HepG2 (cell line): Measurements from ENCODE around the gene LMX1B. TPM values are rescaled to one million over a fixed set of nuclear protein-coding genes. Genes with fewer than 3 reads are reported as not detected.

Source experiments
- ATAC-seq: fragments of 200-7000 bp; cut with Tn5 transposase; 3 replicates; pipeline ENCODE4 v1.9.1; 2020; ENCODE audit warnings: mild to moderate bottlenecking, moderate library complexity
- BruUV-seq: library from RNA; stranded (reverse); fragments of 400-500 nt; replicated peaks from 2 replicates; lab custom pipeline; 2021; lab: Mats Ljungman, UMichigan
- CTCF ChIA-PET: fragments of 300-600 bp; formaldehyde crosslinking; extraction: SDS; loops from one replicate; lab custom pipeline; 2021; ENCODE audit warnings: low total read pairs, inconsistent platforms, low intra/inter-chr PET ratio; lab: Yijun Ruan, JAX
- POLR2A ChIA-PET: fragments of 350-600 bp; sonication (Branson Sonifier 250); formaldehyde crosslinking; loops from one replicate; lab custom pipeline; 2020; ENCODE audit warnings: antibody characterized with exemption, inconsistent platforms; lab: Yijun Ruan, JAX
- DNase-seq: peaks from one replicate; pipeline ENCODE4 v3.0.0-alpha.2; 2015; ENCODE audit warnings: low spot score
- FAIRE-seq: peaks from 3 replicates; lab custom pipeline; 2011; peaks lifted over from hg19 to GRCh38; lab: Jason Lieb, UNC
- H2AFZ ChIP-seq: one replicate; pipeline ENCODE4 v1.6.1; 2011; ENCODE audit warnings: low read length, inconsistent platforms
- H3K27ac ChIP-seq: fragments of 300-600 bp; 3 replicates; pipeline ENCODE4 v1.8.0; 2011; ENCODE audit warnings: mixed run types, mild to moderate bottlenecking, mixed read lengths, low read length, inconsistent platforms; ENCODE audit not compliant: insufficient read depth; ENCODE audit errors: extremely low read length
- H3K27me3 ChIP-seq, 2 experiments: fragments of 200-600 bp in 1 of 2; 2 replicates in 1 of 2; 3 replicates in 1 of 2; pipeline versions ENCODE4 v1.6.0 to v1.8.0; 2011; ENCODE audit warnings: low read length in 2 of 2, mild to moderate bottlenecking in 2 of 2, moderate library complexity in 2 of 2, inconsistent platforms in 1 of 2; ENCODE audit not compliant: insufficient read depth in 2 of 2, control insufficient read depth in 1 of 2
- H3K36me3 ChIP-seq, 2 experiments: fragments of 200-600 bp in 1 of 2; replicated peaks in 1 of 2; 2 replicates in 1 of 2; 3 replicates in 1 of 2; pipeline versions ENCODE4 v1.5.1 to v1.8.0; 2011; ENCODE audit warnings: low read length in 2 of 2, inconsistent platforms in 1 of 2; ENCODE audit not compliant: insufficient read depth in 2 of 2, control insufficient read depth in 1 of 2
- H3K4me1 ChIP-seq: 2 replicates; pipeline ENCODE4 v1.5.1; 2012; ENCODE audit warnings: low read length, inconsistent platforms; ENCODE audit not compliant: insufficient read depth
- H3K4me2 ChIP-seq: 2 replicates; pipeline ENCODE4 v1.6.0; 2011; ENCODE audit warnings: low read depth, low read length, inconsistent platforms
- H3K4me3 ChIP-seq, 3 experiments: fragments of 200-600 bp in 1 of 3; sonication (generic), shearing (Covaris generic) in 1 of 3; replicated peaks in 1 of 3; 2 replicates each; pipeline ENCODE4 v1.5.1; 2011 to 2016; ENCODE audit warnings: low read length in 3 of 3, inconsistent platforms in 2 of 3, low read depth in 2 of 3, mild to moderate bottlenecking in 2 of 3, control low read depth in 1 of 3, mixed read lengths in 1 of 3; ENCODE audit not compliant: insufficient read depth in 1 of 3
- H3K79me2 ChIP-seq: one replicate; pipeline ENCODE4 v1.6.1; 2011; ENCODE audit warnings: low read length, inconsistent platforms; ENCODE audit not compliant: insufficient read depth
- H3K9ac ChIP-seq: 2 replicates; pipeline ENCODE4 v1.6.0; 2011; ENCODE audit warnings: mild to moderate bottlenecking, low read depth, low read length, inconsistent platforms; ENCODE audit not compliant: insufficient read depth
- H3K9me3 ChIP-seq: 2 replicates; pipeline ENCODE4 v1.5.1; 2012; ENCODE audit warnings: mild to moderate bottlenecking, low read length
- H4K20me1 ChIP-seq: 2 replicates; pipeline ENCODE4 v1.6.0; 2011; ENCODE audit warnings: inconsistent platforms, mild to moderate bottlenecking, low read length, moderate library complexity; ENCODE audit not compliant: insufficient read depth
- EP300 ChIP-seq, 3 experiments: sonication (generic) in 1 of 3; formaldehyde crosslinking in 1 of 3; IDR thresholded peaks; 2 replicates each; pipeline versions ENCODE4 v1.5.1 to v1.6.1; 2011 to 2020; ENCODE audit warnings: low read depth in 2 of 3, low read length in 2 of 3, borderline replicate concordance in 1 of 3, improper control_type of control experiment in 1 of 3, mild to moderate bottlenecking in 1 of 3, missing genetic modification reagents in 1 of 3, moderate library complexity in 1 of 3
- HNRNPLL ChIP-seq: fragments of 200-400 bp; formaldehyde crosslinking; IDR thresholded peaks from 2 replicates; pipeline ENCODE4 v1.6.1; 2017; ENCODE audit warnings: mild to moderate bottlenecking, low read depth, low read length; ENCODE audit not compliant: poor library complexity, severe bottlenecking
- KDM1A ChIP-seq: IDR thresholded peaks from 2 replicates; pipeline ENCODE4 v1.6.1; 2016; ENCODE audit warnings: missing compliant biosample characterization
- KLF15 ChIP-seq: sonication (generic); formaldehyde crosslinking; IDR thresholded peaks from 2 replicates; pipeline ENCODE4 v1.8.1; 2023; ENCODE audit warnings: borderline replicate concordance, mild to moderate bottlenecking, inconsistent platforms, missing genetic modification reagents, mixed read lengths
- KLF6 ChIP-seq: IDR thresholded peaks from 2 replicates; pipeline ENCODE4 v1.8.0; 2016; ENCODE audit warnings: missing biosample characterization, missing genetic modification reagents
- NFRKB ChIP-seq: fragments of 450-650 bp; IDR thresholded peaks from 2 replicates; pipeline ENCODE4 v1.6.1; 2017
- NONO ChIP-seq, 2 experiments: fragments of 450-650 bp in 1 of 2; sonication (generic) in 1 of 2; formaldehyde crosslinking in 1 of 2; IDR thresholded peaks in 1 of 2; conservative IDR thresholded peaks in 1 of 2; 2 replicates each; pipeline versions ENCODE4 v1.6.1 to v1.8.0; 2017 to 2022; ENCODE audit warnings: mild to moderate bottlenecking in 1 of 2, missing genetic modification reagents in 1 of 2, moderate library complexity in 1 of 2
- POLR2A ChIP-seq, 2 experiments: IDR thresholded peaks; 2 replicates each; pipeline ENCODE4 v1.6.1; 2011; ENCODE audit warnings: low read depth in 2 of 2, low read length in 2 of 2, mild to moderate bottlenecking in 1 of 2, moderate library complexity in 1 of 2; ENCODE audit not compliant: insufficient read depth in 1 of 2
- ZFP41 ChIP-seq: sonication (generic); formaldehyde crosslinking; IDR thresholded peaks from 2 replicates; pipeline ENCODE4 v1.4.0; 2020; ENCODE audit warnings: mild to moderate bottlenecking, missing genetic modification reagents, borderline replicate concordance
- ZNF160 ChIP-seq: sonication (generic); formaldehyde crosslinking; IDR thresholded peaks from 2 replicates; pipeline ENCODE4 v1.8.0; 2022; ENCODE audit warnings: mild to moderate bottlenecking, inconsistent platforms, missing genetic modification reagents
- ZNF225 ChIP-seq: sonication (generic); formaldehyde crosslinking; IDR thresholded peaks from 2 replicates; pipeline ENCODE4 v1.4.0; 2020; ENCODE audit warnings: mild to moderate bottlenecking, missing genetic modification reagents
- ZNF652 ChIP-seq: IDR thresholded peaks from 2 replicates; pipeline ENCODE4 v1.6.1; 2016; ENCODE audit warnings: low read depth, borderline replicate concordance
- WGBS: methylation state at CpG from one replicate; pipeline ENCODE4 v1.1.6; 2017; ENCODE audit warnings: low lambda C conversion rate; 5-methylcytosine and 5-hydroxymethylcytosine counted together
- in situ Hi-C: cut with HindIII; loops from 2 replicates; pipeline ENCODE4 v1.10.0; 2017; ENCODE audit warnings: low pct_unique_long_range_greater_than_20kb; ENCODE audit not compliant: extremely low pct_ligation_motif_present
- intact Hi-C: fragments of 100-400 bp; cut with micrococcal nuclease; formaldehyde crosslinking; loops from one replicate; pipeline ENCODE4 v1.10.0; 2022; ENCODE audit not compliant: unreplicated experiment
- polyA plus RNA-seq, 8 experiments: library from polyadenylated mRNA; depleted of rRNA in 3 of 8; stranded (reverse) in 7 of 8; unstranded in 1 of 8; fragments of >200 nt; fragmentation: Illumina TruSeq in 4 of 8; extraction: Trizol in 4 of 8; gene quantifications; 2 replicates each; pipeline versions ENCODE4 v1.2.1 to v1.2.3, GENCODE V29; 2011 to 2016; ENCODE audit warnings: low read depth in 4 of 8, missing spikeins in 1 of 8, mixed read lengths in 1 of 8; ENCODE audit not compliant: insufficient read depth in 1 of 8
- total RNA-seq, 5 experiments: library from RNA; depleted of rRNA; stranded (reverse); fragments of >200 nt; fragmentation: Illumina TruSeq; extraction: Trizol; gene quantifications; 2 replicates each; pipeline ENCODE4 v1.2.3, GENCODE V29; 2016; ENCODE audit warnings: low read depth in 1 of 5
- TF ChIP-seq, protein P1 (sequence below): sonication (generic); formaldehyde crosslinking; IDR thresholded peaks from 2 replicates; pipeline ENCODE4 v1.4.0; 2020; ENCODE audit warnings: mild to moderate bottlenecking, missing genetic modification reagents
- TF ChIP-seq, protein P2 (sequence below): IDR thresholded peaks from 2 replicates; pipeline ENCODE4 v1.6.1; 2016; ENCODE audit warnings: low read depth, missing genetic modification reagents, missing compliant biosample characterization
- TF ChIP-seq, protein P3 (sequence below): sonication (generic); formaldehyde crosslinking; IDR thresholded peaks from 2 replicates; pipeline ENCODE4 v1.8.1; 2023; ENCODE audit warnings: mild to moderate bottlenecking, missing genetic modification reagents
- TF ChIP-seq, protein P4 (sequence below): sonication (generic); formaldehyde crosslinking; IDR thresholded peaks from 2 replicates; pipeline ENCODE4 v1.8.1; 2023; ENCODE audit warnings: mild to moderate bottlenecking, missing genetic modification reagents

Gene LMX1B
- total and polyA plus RNA-seq, 2 of the 13 experiments (the other 11 are each of a cell fraction or from before 2014, with no cell fraction given) = not detected

DNA sequence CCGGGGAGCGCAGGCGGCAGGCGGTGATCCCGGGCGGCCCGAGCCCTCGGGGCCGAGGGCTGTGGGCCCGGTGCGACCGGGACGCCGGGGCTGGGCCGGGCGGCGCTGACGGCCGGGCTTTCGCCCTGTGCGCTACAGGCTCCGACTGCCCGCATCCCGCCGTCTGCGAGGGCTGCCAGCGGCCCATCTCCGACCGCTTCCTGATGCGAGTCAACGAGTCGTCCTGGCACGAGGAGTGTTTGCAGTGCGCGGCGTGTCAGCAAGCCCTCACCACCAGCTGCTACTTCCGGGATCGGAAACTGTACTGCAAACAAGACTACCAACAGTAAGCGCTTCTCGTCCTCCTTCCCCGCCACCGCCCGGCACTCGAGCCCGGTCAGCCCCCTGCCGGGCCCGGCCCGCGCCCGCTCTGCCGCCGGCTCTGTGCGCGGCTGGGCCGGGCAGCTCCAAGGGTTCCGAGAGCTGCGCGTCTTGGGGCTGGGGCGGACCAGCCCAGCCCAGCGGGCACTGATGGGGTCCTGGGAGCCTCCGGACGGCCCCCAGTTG is 1.6 kb downstream of the LMX1B start:
- Histone ChIP-seq H2AFZ (no peak overlapping the region), H3K27ac (no peak overlapping the region), H3K79me2 (no peaks in the 10 kb centered on the region), H3K27me3 (peaks cover 32 to 91% of the 10 kb centered on the region in 2 experiments), H3K36me3 (no peaks in the 10 kb centered on the region), H3K4me3 (peak overlapping the region in 1 of 3 experiments; percentile 28; a peak in 1 of 6 replicates), H3K4me2 (peak overlapping the region; percentile 39), H3K4me1 (peaks cover 40% of the 10 kb centered on the region), H3K9ac (no peak overlapping the region), H3K9me3 (no peaks in the 10 kb centered on the region), H4K20me1 (peaks cover 5% of the 10 kb centered on the region; the same call in 1 of the 2 replicates)
- DNase-seq (peak; percentile 21), ATAC-seq (peak; percentile 20), FAIRE-seq (no peak)
- 4% methylated on average over 13 of the region's 62 CpGs for WGBS
- CTCF ChIA-PET = no interaction called here
- no TSS peak for BruUV-seq
- intact Hi-C loops = no loop called here
- in situ Hi-C loops = no loop called here
- POLR2A ChIA-PET = no interaction called here
- TF ChIP-seq ZNF225 (CRISPR knock-in tag) (no peak), NONO (IDR thresholded peaks at IDR 0.05) (no peak), NONO (CRISPR knock-in tag; conservative IDR thresholded peaks at IDR 0.05) (no peak), KLF15 (CRISPR knock-in tag) (no peak), EP300 (IDR thresholded peaks at IDR 0.05; ENCODE audit: low read depth in 2 of 2, low read length in 2 of 2) (no peak), EP300 (CRISPR knock-in tag; IDR thresholded peaks at IDR 0.05; ENCODE audit: borderline replicate concordance) (no peak), HNRNPLL (peak; percentile 35), POLR2A (IDR thresholded peaks at IDR 0.05; ENCODE audit: insufficient read depth in 1 of 2, low read depth in 2 of 2, low read length in 2 of 2) (no peak), ZFP41 (no peak), NFRKB (no peak), ZNF160 (CRISPR knock-in tag) (no peak), KLF6 (CRISPR knock-in tag) (no peak), KDM1A (CRISPR knock-in tag) (no peak), ZNF652 (CRISPR knock-in tag) (no peak)
- TF ChIP-seq, protein P1, sequence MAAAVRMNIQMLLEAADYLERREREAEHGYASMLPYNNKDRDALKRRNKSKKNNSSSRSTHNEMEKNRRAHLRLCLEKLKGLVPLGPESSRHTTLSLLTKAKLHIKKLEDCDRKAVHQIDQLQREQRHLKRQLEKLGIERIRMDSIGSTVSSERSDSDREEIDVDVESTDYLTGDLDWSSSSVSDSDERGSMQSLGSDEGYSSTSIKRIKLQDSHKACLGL (CRISPR knock-in tag) = no peak
- TF ChIP-seq, protein P2, sequence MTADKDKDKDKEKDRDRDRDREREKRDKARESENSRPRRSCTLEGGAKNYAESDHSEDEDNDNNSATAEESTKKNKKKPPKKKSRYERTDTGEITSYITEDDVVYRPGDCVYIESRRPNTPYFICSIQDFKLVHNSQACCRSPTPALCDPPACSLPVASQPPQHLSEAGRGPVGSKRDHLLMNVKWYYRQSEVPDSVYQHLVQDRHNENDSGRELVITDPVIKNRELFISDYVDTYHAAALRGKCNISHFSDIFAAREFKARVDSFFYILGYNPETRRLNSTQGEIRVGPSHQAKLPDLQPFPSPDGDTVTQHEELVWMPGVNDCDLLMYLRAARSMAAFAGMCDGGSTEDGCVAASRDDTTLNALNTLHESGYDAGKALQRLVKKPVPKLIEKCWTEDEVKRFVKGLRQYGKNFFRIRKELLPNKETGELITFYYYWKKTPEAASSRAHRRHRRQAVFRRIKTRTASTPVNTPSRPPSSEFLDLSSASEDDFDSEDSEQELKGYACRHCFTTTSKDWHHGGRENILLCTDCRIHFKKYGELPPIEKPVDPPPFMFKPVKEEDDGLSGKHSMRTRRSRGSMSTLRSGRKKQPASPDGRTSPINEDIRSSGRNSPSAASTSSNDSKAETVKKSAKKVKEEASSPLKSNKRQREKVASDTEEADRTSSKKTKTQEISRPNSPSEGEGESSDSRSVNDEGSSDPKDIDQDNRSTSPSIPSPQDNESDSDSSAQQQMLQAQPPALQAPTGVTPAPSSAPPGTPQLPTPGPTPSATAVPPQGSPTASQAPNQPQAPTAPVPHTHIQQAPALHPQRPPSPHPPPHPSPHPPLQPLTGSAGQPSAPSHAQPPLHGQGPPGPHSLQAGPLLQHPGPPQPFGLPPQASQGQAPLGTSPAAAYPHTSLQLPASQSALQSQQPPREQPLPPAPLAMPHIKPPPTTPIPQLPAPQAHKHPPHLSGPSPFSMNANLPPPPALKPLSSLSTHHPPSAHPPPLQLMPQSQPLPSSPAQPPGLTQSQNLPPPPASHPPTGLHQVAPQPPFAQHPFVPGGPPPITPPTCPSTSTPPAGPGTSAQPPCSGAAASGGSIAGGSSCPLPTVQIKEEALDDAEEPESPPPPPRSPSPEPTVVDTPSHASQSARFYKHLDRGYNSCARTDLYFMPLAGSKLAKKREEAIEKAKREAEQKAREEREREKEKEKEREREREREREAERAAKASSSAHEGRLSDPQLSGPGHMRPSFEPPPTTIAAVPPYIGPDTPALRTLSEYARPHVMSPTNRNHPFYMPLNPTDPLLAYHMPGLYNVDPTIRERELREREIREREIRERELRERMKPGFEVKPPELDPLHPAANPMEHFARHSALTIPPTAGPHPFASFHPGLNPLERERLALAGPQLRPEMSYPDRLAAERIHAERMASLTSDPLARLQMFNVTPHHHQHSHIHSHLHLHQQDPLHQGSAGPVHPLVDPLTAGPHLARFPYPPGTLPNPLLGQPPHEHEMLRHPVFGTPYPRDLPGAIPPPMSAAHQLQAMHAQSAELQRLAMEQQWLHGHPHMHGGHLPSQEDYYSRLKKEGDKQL (CRISPR knock-in tag) = no peak
- TF ChIP-seq, protein P3, sequence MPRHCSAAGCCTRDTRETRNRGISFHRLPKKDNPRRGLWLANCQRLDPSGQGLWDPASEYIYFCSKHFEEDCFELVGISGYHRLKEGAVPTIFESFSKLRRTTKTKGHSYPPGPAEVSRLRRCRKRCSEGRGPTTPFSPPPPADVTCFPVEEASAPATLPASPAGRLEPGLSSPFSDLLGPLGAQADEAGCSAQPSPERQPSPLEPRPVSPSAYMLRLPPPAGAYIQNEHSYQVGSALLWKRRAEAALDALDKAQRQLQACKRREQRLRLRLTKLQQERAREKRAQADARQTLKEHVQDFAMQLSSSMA = no peak
- TF ChIP-seq, protein P4, sequence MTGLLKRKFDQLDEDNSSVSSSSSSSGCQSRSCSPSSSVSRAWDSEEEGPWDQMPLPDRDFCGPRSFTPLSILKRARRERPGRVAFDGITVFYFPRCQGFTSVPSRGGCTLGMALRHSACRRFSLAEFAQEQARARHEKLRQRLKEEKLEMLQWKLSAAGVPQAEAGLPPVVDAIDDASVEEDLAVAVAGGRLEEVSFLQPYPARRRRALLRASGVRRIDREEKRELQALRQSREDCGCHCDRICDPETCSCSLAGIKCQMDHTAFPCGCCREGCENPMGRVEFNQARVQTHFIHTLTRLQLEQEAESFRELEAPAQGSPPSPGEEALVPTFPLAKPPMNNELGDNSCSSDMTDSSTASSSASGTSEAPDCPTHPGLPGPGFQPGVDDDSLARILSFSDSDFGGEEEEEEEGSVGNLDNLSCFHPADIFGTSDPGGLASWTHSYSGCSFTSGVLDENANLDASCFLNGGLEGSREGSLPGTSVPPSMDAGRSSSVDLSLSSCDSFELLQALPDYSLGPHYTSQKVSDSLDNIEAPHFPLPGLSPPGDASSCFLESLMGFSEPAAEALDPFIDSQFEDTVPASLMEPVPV = no peak
